Panc1 (cell line): ENCODE results near the gene CPEB1. TPM values are rescaled to one million over a fixed set of nuclear protein-coding genes. Genes with fewer than 3 reads are reported as not detected.
A peak's percentile ranks its signal among the peaks of the same experiment; 100 is the strongest.

Source experiments
- ATAC-seq: fragments of 200-7000 bp; cut with Tn5 transposase; 2 replicates; pipeline ENCODE4 v1.9.1; 2020; ENCODE audit warnings: mild to moderate bottlenecking, moderate library complexity
- BruUV-seq: library from RNA; stranded (reverse); fragments of 400-500 nt; replicated peaks from 2 replicates; lab custom pipeline; 2021; lab: Mats Ljungman, UMichigan
- CTCF ChIA-PET: fragments of 300-600 bp; sonication (Branson Sonifier 250); formaldehyde crosslinking; loops from one replicate; lab custom pipeline; 2022; ENCODE audit warnings: antibody characterized with exemption; lab: Charles Lee
- POLR2A ChIA-PET: fragments of 300-600 bp; sonication (Branson Sonifier 250); formaldehyde crosslinking; loops from one replicate; lab custom pipeline; 2022; ENCODE audit warnings: antibody characterized with exemption; lab: Charles Lee
- DNase-seq: peaks from one replicate; pipeline ENCODE4 v3.0.0-alpha.2; 2010; ENCODE audit warnings: low read depth, low spot score
- H3K27ac ChIP-seq: 2 replicates; pipeline ENCODE4 v1.5.1; 2011; ENCODE audit warnings: mild to moderate bottlenecking, low read length, inconsistent platforms
- H3K27me3 ChIP-seq: fragments of 200-500 bp; sonication (Bioruptor generic); 2 replicates; pipeline ENCODE4 v1.6.0; 2014; ENCODE audit warnings: low read length, inconsistent platforms; ENCODE audit not compliant: control insufficient read depth, insufficient read depth
- H3K36me3 ChIP-seq: fragments of 200-500 bp; sonication (Bioruptor generic); 2 replicates; pipeline ENCODE4 v1.5.1; 2014; ENCODE audit warnings: inconsistent platforms, mild to moderate bottlenecking, low read length, moderate library complexity; ENCODE audit not compliant: control insufficient read depth, insufficient read depth
- H3K4me1 ChIP-seq: 2 replicates; pipeline ENCODE4 v1.5.1; 2011; ENCODE audit warnings: inconsistent platforms, mild to moderate bottlenecking, low read length, moderate library complexity; ENCODE audit not compliant: control insufficient read depth, insufficient read depth
- H3K4me3 ChIP-seq, 2 experiments: 2 replicates each; pipeline ENCODE4 v1.5.1; 2011 to 2012; ENCODE audit warnings: low read depth in 2 of 2, low read length in 2 of 2, mild to moderate bottlenecking in 2 of 2, inconsistent platforms in 1 of 2, moderate library complexity in 1 of 2
- H3K9me3 ChIP-seq: fragments of 200-500 bp; sonication (Bioruptor generic); 2 replicates; pipeline ENCODE4 v1.5.1; 2014; ENCODE audit warnings: low read depth, mild to moderate bottlenecking, inconsistent platforms, low read length, moderate library complexity; ENCODE audit not compliant: control insufficient read depth, insufficient read depth
- POLR2AphosphoS5 ChIP-seq: IDR thresholded peaks from 2 replicates; pipeline ENCODE4 v1.6.1; 2012; ENCODE audit warnings: mild to moderate bottlenecking, low read depth, low read length, moderate library complexity
- SIN3A ChIP-seq: IDR thresholded peaks from 2 replicates; pipeline ENCODE4 v1.6.1; 2012; ENCODE audit warnings: low read depth, mild to moderate bottlenecking, low read length, moderate library complexity, borderline replicate concordance; ENCODE audit not compliant: insufficient read depth
- TCF7L2 ChIP-seq: IDR thresholded peaks from 2 replicates; pipeline ENCODE4 v1.6.1; 2011; ENCODE audit warnings: mild to moderate bottlenecking, low read depth, low read length, inconsistent platforms
- in situ Hi-C: cut with HindIII; loops from 2 replicates; pipeline ENCODE4 v1.10.0; 2016; ENCODE audit warnings: low sequenced_read_pairs, low pct_unique_long_range_greater_than_20kb
- intact Hi-C: fragments of 100-400 bp; cut with micrococcal nuclease; formaldehyde crosslinking; loops from one replicate; pipeline ENCODE4 v1.10.0; 2022; ENCODE audit not compliant: unreplicated experiment
- total RNA-seq: library from RNA; stranded (reverse); gene quantifications from one replicate; pipeline ENCODE4 v1.2.1, GENCODE V29; 2021; ENCODE audit not compliant: unreplicated experiment
- TF ChIP-seq, protein P1 (sequence below): fragments of 450-650 bp; IDR thresholded peaks from 2 replicates; pipeline ENCODE4 v1.5.1; 2017; ENCODE audit warnings: mild to moderate bottlenecking
- TF ChIP-seq, protein P2 (sequence below), 2 experiments: IDR thresholded peaks; 2 replicates each; pipeline ENCODE4 v1.6.1; 2011 to 2012; ENCODE audit warnings: low read depth in 2 of 2, control low read depth in 1 of 2, low read length in 1 of 2, mild to moderate bottlenecking in 1 of 2, moderate library complexity in 1 of 2; ENCODE audit not compliant: insufficient read depth in 1 of 2

Gene CPEB1
- total RNA-seq, 1 experiment from 2014 or later = 19.5 TPM

DNA sequence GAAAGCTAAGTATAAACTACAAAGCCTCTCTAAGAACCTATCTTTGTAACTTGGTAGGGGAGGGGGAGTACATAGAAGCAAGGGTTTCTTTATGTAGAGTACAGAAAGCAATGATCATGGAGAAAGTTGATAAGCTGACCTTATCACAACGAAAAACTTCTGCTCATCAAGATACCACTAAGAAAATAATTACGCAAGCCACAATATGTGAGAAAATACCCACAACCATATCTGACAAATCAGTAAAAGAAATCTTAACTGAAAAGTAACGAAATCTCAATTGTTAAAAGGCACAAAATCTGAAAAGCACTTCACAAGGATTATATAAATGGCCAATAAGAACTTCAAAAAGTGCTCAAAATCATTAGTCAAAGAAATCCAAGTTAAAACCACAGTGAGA is 71.8 kb downstream of the CPEB1 start:
- Histone ChIP-seq H3K9me3 (no peaks in the 10 kb centered on the region), H3K27ac (no peak overlapping the region), H3K4me3 (no peak overlapping the region), H3K4me1 (no peaks in the 10 kb centered on the region), H3K27me3 (no peaks in the 10 kb centered on the region), H3K36me3 (no peaks in the 10 kb centered on the region)
- ChIA-PET POLR2A (interaction anchor here (0.7 kb wide), 1 partner anchor 13 kb away, joined by 9 read pairs; no protein-coding TSS in a partner anchor), CTCF (no interaction called here)
- TF ChIP-seq SIN3A (no peak), TCF7L2 (no peak), POLR2AphosphoS5 (no peak)
- TF ChIP-seq, protein P1, sequence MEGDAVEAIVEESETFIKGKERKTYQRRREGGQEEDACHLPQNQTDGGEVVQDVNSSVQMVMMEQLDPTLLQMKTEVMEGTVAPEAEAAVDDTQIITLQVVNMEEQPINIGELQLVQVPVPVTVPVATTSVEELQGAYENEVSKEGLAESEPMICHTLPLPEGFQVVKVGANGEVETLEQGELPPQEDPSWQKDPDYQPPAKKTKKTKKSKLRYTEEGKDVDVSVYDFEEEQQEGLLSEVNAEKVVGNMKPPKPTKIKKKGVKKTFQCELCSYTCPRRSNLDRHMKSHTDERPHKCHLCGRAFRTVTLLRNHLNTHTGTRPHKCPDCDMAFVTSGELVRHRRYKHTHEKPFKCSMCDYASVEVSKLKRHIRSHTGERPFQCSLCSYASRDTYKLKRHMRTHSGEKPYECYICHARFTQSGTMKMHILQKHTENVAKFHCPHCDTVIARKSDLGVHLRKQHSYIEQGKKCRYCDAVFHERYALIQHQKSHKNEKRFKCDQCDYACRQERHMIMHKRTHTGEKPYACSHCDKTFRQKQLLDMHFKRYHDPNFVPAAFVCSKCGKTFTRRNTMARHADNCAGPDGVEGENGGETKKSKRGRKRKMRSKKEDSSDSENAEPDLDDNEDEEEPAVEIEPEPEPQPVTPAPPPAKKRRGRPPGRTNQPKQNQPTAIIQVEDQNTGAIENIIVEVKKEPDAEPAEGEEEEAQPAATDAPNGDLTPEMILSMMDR = no peak
- no TSS peak for BruUV-seq
- intact Hi-C loops = no loop called here
- in situ Hi-C loops = no loop called here
- DNase-seq (no peak), ATAC-seq (no peak)

DNA sequence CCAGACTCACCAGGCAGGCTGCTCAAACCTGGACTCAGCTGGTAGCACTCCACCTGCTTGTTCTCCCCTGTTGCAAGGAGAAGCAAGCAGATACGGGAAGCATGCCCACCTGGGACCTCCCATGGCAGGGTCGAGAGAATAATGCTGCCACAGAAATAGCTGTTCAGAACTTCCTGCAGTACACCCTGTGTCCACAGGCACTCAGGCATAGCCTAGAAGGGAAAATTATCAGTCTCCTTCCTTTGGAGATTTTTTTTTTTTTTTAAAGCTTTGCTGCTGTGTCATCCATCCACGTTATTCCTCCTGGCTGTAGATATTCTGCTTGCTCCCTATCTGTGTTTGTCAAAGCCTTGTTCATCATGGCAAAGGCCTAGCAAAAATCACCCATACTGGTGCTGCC is 74.2 kb downstream of the CPEB1 start:
- POLR2A ChIA-PET = interaction anchor here (0.6 kb wide), 1 partner anchor 293 kb away, joined by 3 read pairs; no protein-coding TSS in a partner anchor

More for the DNA sequence above, 74.2 kb downstream of the CPEB1 start:
- no peaks in the 10 kb centered on the region for H3K4me1 ChIP-seq
- no peak for DNase-seq
- ATAC-seq = peak; percentile 17; the same call in 1 of the 2 replicates
- in situ Hi-C loops (no loop called here), intact Hi-C loops (no loop called here)
- CTCF ChIA-PET = no interaction called here
- H3K27me3 ChIP-seq = no peaks in the 10 kb centered on the region
- H3K27ac ChIP-seq = no peak overlapping the region
- TF ChIP-seq SIN3A = no peak
- TF ChIP-seq, protein P2, sequence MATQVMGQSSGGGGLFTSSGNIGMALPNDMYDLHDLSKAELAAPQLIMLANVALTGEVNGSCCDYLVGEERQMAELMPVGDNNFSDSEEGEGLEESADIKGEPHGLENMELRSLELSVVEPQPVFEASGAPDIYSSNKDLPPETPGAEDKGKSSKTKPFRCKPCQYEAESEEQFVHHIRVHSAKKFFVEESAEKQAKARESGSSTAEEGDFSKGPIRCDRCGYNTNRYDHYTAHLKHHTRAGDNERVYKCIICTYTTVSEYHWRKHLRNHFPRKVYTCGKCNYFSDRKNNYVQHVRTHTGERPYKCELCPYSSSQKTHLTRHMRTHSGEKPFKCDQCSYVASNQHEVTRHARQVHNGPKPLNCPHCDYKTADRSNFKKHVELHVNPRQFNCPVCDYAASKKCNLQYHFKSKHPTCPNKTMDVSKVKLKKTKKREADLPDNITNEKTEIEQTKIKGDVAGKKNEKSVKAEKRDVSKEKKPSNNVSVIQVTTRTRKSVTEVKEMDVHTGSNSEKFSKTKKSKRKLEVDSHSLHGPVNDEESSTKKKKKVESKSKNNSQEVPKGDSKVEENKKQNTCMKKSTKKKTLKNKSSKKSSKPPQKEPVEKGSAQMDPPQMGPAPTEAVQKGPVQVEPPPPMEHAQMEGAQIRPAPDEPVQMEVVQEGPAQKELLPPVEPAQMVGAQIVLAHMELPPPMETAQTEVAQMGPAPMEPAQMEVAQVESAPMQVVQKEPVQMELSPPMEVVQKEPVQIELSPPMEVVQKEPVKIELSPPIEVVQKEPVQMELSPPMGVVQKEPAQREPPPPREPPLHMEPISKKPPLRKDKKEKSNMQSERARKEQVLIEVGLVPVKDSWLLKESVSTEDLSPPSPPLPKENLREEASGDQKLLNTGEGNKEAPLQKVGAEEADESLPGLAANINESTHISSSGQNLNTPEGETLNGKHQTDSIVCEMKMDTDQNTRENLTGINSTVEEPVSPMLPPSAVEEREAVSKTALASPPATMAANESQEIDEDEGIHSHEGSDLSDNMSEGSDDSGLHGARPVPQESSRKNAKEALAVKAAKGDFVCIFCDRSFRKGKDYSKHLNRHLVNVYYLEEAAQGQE (IDR thresholded peaks at IDR 0.05; ENCODE audit: insufficient read depth in 1 of 2, low read depth in 2 of 2, low read length in 1 of 2) = no peak
- TF ChIP-seq, protein P1 = no peak
- TF ChIP-seq TCF7L2 = no peak
- no peak for TF ChIP-seq POLR2AphosphoS5
- no peak overlapping the region for H3K4me3 ChIP-seq
- no peaks in the 10 kb centered on the region for H3K9me3 ChIP-seq
- BruUV-seq = no TSS peak
- no peaks in the 10 kb centered on the region for H3K36me3 ChIP-seq
